ENCODE data around the gene YEATS4.
"Not testable (repeated sequence)": the region's sequence is repeated elsewhere in the genome, so short reads cannot be mapped to it uniquely, and the experiment has no call there.

Gene YEATS4

DNA sequence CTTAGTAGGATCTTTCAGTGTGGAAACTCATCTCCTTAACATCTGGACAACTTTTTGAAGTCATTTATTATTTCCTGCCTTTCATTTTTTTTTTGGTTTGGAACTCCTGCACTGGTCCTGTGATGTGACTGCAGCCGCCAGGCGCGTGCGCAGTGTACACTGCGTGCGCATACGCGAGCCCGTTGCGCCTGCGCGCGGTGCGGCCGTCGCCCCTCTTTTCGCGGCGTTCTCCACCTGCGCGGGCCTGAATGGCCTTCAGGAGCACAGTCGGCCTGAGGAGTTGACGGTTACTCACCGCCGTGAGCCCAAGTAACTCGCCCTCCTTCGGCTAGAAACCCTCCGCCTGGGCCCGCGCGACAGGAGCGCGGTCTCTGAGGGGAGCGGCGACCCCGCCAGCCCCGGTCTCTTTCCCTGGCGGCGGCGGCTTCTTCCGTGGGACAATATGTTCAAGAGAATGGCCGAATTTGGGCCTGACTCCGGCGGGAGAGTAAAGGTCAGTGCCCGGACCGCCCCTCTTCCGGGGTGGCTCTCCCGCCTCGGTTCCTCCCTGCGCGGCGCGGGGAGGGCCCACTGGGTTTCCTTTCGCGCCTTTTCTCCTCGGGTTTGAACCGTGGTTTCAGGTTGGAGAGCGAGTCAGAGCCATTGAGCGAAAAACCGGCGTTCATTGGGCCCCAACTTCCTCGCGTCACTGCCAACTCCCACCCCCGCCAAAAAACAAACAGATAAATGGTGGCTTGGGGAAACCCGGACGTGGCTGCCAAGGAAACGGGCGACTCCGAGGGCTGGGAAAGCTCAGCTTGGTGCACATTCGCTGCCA, at the start of gene YEATS4:
TSS of gene YEATS4 (plus strand) at position 213 of the 817 bp plus-strand sequence. CDS start at position 443, 230 bp downstream.
- peak; percentile 65 to 72 for DNase-seq (ENCODE audit: low read depth in 2 of 2)

GRCh38 chr12:69313209-69313608, 46.3 kb upstream of the YEATS4 start:
- DNase-seq (ENCODE audit: low read depth in 2 of 2) = no peak

GRCh38 chr12:69316784-69317183, 42.8 kb upstream of the YEATS4 start:
- not testable (repeated sequence) for DNase-seq (ENCODE audit: low read depth in 2 of 2)

GRCh38 chr12:69317233-69317632, 42.3 kb upstream of the YEATS4 start:
- not testable (repeated sequence) for DNase-seq (ENCODE audit: low read depth in 2 of 2)

- no peak for DNase-seq (ENCODE audit: low read depth in 2 of 2)
These were observed 41.3 kb upstream of the YEATS4 start for GRCh38 chr12:69318225-69318624.

DNA sequence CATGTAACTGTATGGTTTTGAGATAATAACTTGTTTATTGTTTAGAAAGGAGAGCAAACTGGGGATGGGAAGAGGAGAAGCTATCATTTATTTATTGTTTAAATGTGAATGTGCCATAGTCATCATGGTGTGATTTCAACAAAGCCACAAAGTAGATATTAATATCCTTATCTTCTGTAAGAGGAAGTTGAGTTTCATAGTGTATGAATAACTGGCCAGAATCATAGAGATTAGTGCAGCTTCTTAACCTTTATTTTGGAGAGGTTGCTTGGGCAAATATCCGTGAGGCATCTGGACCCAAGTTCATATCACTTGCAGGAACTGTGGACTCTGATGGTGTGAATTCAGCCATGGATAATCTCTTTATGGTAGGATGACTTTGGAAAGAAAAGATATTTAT, 38.2 kb upstream of the YEATS4 start:
- no peak for DNase-seq (ENCODE audit: low read depth in 2 of 2)

DNA sequence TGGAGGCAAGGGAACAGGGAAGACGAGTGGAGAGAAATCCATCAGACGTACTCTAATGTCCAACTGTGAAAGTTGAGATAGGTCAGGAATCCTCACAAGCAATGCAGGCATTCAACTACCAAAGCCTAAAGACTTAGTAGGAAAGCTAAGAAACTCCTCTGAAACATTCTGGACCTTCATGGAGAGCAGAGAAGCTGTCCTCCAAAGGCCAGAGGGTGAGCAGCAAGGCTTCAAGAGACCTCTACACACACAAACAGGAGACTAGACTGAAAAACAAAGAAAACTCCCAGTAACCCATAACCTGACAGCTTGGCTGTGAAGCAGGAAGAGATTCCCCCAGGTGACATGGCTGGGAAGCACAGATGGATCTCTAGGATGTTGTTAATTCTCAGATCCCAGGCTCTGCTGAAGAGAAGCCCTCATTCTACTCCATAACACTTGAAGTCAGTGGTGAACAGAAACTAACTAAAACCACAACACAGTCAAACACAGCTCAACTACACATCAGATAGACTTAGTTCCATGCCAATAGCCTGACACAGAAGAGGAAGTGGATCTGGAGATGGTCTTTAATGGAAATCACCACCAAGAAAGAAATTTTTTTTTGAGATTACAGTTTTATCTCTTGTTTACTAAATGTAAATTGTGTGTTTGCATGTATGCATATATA, 34.6 kb upstream of the YEATS4 start:
- DNase-seq (ENCODE audit: low read depth in 2 of 2) = no peak

DNA sequence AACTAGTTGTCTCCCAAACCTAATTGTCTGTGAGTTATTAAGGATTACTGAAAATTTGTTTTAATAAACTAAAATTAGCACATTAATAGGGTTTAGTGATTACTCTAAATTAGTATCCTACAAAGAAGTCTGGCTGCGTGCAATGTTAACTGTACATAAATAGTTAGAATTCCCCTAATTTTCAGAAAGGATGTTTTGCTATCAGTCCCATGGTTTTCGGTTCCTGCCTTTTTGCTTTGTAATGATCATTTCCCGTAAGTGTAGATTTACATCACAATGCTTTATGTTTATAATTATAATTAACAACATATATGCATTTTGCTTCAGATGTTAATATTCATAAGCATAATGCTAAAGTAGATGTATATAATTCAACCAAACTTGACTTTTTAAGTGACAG, 31.1 kb upstream of the YEATS4 start:
- DNase-seq (ENCODE audit: low read depth in 2 of 2) = no peak

DNA sequence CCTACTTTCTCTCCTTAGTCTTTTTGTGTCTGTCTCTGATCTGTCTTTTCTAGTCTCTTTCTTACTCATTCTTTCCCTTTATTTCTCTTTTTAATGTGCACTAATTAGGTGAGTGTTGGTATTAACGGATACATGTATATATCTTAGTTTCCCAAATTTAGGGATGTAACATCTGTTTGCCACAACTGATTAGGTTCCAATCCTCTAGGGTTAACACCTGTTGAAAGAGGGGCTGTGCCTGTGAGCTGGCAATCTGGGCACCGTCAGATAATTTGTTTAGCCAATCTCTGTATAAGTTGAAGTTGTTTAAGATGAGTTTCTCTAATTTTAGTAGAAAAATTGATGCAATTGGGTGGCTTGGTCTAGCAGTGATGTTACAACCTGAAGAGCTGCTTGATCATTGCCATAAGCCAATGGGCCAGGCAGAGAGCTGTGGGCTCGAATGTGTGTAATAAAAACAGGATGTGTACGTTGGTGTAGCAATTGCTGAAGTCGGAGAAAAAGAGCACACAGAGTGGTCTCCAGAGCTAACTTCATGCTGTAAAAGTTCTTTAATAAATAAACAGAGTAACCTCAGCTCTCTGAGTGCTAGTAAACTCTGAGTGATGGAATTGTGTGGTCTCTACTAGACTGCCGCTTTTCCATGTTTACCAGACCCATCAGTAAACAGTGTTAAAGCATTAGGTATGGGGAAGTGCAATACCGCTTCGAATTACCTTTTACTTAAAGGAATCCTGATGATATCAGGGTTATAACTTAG, 29.7 kb upstream of the YEATS4 start:
- DNase-seq (ENCODE audit: low read depth in 2 of 2) = no peak

- DNase-seq (ENCODE audit: low read depth in 2 of 2) = peak; percentile 11 to 12
These were observed 28.8 kb upstream of the YEATS4 start for GRCh38 chr12:69330475-69331473.

GRCh38 chr12:69331519-69331908, 28.0 kb upstream of the YEATS4 start:
- no peak for DNase-seq (ENCODE audit: low read depth in 2 of 2)

GRCh38 chr12:69331909-69332684, 27.4 kb upstream of the YEATS4 start:
- no peak for DNase-seq (ENCODE audit: low read depth in 2 of 2)

DNA sequence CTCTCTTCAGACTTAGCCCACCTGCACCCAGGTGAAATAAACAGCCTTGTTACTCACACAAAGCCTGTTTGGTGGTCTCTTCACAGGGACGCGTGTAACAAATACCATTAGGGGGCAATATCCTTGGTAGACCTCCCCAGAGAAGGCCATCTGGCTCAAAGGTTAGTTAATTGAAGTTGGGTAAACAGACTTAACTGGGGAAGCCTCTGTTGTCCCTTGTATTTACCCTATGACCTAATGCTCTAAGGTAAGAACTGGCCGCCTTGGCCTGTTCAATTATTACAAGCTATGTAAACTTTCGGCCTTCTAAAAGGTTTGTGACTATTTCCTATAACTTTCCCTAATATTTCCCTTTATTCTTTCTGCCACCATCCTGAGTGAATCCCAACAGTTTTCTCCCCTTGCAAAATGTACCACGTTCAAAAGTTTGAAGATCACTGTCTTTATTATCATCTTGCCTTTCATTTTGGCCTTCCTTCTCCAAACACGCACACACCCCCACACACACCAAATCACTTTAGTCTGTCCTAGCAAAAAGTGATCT, 26.7 kb upstream of the YEATS4 start:
- DNase-seq (ENCODE audit: low read depth in 2 of 2) = no peak

- DNase-seq (ENCODE audit: low read depth in 2 of 2) = no peak
These were observed 25.4 kb upstream of the YEATS4 start for GRCh38 chr12:69334158-69334557.

DNA sequence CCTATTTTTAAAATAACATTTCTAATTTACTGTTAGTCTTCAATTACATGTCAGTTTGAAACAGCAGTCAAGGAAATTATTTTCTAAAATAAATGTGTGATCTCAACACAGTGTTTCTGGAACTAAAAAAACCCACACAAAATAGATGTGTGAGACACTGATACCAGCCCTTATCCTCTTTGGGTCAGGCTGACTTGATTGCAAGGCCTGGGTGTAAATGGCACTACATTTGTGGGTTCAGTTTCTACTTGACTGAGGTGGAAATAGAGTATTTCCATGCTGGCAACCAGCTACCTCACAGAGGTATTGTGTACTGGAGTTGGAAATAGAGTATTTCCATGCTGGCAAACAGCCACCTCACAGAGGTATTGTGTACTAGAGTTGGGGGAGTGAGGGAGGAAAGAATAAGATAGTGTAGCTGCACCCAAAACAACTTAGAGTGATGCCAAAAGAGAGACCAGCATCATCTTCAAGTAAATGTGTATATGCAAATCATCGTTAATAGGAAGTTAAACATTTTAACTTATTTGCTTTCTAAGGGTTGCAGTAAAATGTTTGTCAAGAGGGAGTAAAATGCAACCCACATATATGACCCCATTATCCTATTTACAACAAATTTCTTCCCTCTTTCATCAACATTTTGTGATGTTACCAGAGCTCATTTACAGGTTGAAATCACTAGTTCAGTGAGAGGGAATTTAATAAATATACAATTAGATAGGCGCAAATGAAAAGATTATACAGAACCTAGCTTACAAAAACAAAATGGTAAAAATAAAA, 22.0 kb upstream of the YEATS4 start:
- DNase-seq (ENCODE audit: low read depth in 2 of 2) = no peak

DNA sequence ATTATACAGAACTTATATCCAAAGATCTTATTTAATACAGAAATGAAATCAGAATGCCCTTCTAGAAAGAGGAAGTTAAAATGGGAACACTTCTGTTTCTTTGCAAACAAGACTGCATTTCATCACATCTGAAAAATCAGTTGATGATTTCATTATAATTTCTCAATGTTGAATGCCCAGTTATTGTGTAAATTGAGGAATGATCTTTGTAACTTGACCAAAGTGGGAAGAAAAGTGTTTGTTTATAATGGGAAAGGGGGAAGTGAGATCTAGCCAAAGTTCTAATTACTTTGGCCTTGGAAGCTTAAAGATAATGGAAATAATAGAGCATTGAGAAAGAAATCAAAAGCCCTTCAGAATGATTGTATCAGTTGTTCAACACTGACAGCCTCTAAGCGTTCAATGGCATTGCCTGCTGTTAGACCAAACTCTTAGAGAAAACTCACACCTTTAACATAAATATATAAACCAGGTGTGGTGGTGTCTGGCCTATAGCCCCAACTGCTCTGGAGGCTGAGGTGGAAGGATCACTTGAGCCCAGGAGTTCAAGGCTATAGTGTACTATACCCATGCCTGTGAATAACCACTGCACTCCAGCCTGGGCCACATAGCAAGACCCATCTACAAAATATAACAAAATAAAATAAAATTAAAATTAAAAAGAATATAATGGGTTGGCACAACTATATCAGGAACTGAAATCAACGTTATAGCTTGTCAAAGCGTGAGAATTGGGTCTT, 21.3 kb upstream of the YEATS4 start:
- DNase-seq (ENCODE audit: low read depth in 2 of 2) = no peak

- DNase-seq (ENCODE audit: low read depth in 2 of 2) = no peak
These were observed 20.6 kb upstream of the YEATS4 start for GRCh38 chr12:69338936-69339335.

- no peak for DNase-seq (ENCODE audit: low read depth in 2 of 2)
These were observed 19.5 kb upstream of the YEATS4 start for GRCh38 chr12:69339999-69340398.

- DNase-seq (ENCODE audit: low read depth in 2 of 2) = no peak
These were observed 18.2 kb upstream of the YEATS4 start for GRCh38 chr12:69341328-69341727.
